ENCODE measurements around the gene IL17A.

IL17A gene

GRCh38 chr6:52207066-52207465 lies 20.9 kb downstream of the IL17A start:
- no peak for TF ChIP-seq CTCF (IDR thresholded peaks at IDR 0.05; ENCODE audit: insufficient read depth, low read length, missing control alignments)
- H3K4me3 ChIP-seq (ENCODE audit: low read depth, low read length), result no peak overlapping the region
- ChIA-PET CTCF (interaction anchor here (1.2 kb wide), 1 partner anchor 57 kb away, joined by 3 read pairs; no protein-coding TSS in a partner anchor), POLR2A (no interaction called here)
- no peak for DNase-seq (ENCODE audit: low read depth, low spot score)

GRCh38 chr6:52208612-52209011 lies 22.4 kb downstream of the IL17A start:
- no peak for TF ChIP-seq CTCF (IDR thresholded peaks at IDR 0.05; ENCODE audit: insufficient read depth, low read length, missing control alignments)
- ChIA-PET CTCF (no interaction called here), POLR2A (no interaction called here)
- no peak overlapping the region for H3K4me3 ChIP-seq (ENCODE audit: low read depth, low read length)
- DNase-seq (ENCODE audit: low read depth, low spot score), result no peak

GRCh38 chr6:52209770-52210169 lies 23.6 kb downstream of the IL17A start:
- CTCF ChIA-PET, result interaction anchor here (2.1 kb wide), 1 partner anchor 54 kb away, joined by 7 read pairs; no protein-coding TSS in a partner anchor
- POLR2A ChIA-PET, result no interaction called here
- no peak for TF ChIP-seq CTCF (IDR thresholded peaks at IDR 0.05; ENCODE audit: insufficient read depth, low read length, missing control alignments)
- no peak overlapping the region for H3K4me3 ChIP-seq (ENCODE audit: low read depth, low read length)
- DNase-seq (ENCODE audit: low read depth, low spot score), result no peak

DNA sequence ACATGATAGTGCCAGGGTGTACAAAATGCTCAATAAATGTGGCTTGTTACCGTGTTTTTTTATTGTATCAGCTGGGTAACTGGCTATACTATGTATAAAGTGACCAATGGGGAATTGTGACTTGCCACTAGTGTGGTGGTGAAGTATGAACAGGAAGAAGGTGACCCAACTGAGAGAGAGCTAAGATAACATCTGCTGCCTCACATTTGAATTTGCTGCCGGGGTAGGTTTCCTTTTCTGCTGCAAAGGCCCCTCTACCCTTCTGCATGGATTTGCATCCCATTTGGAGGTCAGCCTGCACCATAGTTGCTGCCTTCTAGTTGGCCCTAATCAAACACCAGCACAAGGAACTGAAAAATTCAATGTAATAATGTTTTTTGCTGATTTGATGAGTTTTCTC lies 24.1 kb downstream of the IL17A start:
- H3K4me3 ChIP-seq (ENCODE audit: low read depth, low read length), result no peak overlapping the region
- DNase-seq (ENCODE audit: low read depth, low spot score), result no peak
- POLR2A ChIA-PET, result no interaction called here
- CTCF ChIA-PET, result interaction anchor here (2.1 kb wide), 1 partner anchor 53 kb away, joined by 7 read pairs; no protein-coding TSS in a partner anchor
- no peak for TF ChIP-seq CTCF (IDR thresholded peaks at IDR 0.05; ENCODE audit: insufficient read depth, low read length, missing control alignments)

DNA sequence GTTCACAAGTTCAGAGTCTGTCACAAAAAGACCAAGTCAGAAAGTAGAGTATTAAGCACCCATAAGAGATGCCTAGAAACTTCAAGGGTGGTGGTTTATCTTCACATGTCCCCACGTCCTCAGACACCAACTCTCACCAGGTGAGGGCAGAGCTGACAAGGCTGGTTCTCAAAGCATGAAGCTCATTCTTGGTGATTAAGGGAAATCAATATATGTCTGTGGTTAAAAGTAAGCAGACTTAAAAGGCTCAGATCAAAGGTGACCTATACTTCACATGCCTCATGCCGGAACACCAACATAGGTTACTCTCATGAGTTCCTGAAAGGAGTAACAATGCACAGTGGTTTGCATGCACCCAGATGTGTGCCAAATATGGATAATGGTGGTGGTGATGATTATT lies 27.0 kb downstream of the IL17A start:
- no peak overlapping the region for H3K4me3 ChIP-seq (ENCODE audit: low read depth, low read length)
- POLR2A ChIA-PET, result no interaction called here
- DNase-seq (ENCODE audit: low read depth, low spot score), result no peak
- no peak for TF ChIP-seq CTCF (IDR thresholded peaks at IDR 0.05; ENCODE audit: insufficient read depth, low read length, missing control alignments)
- CTCF ChIA-PET, result interaction anchor here (1.2 kb wide), 1 partner anchor 51 kb away, joined by 3 read pairs; no protein-coding TSS in a partner anchor

- TF ChIP-seq CTCF (IDR thresholded peaks at IDR 0.05; ENCODE audit: insufficient read depth, low read length, missing control alignments), result no peak
- ChIA-PET CTCF (no interaction called here), POLR2A (no interaction called here)
Observed at GRCh38 chr6:52215787-52216186, 29.6 kb downstream of the IL17A start.

More at GRCh38 chr6:52215787-52216186, 29.6 kb downstream of the IL17A start:
- no peak for DNase-seq (ENCODE audit: low read depth, low spot score)
- no peak overlapping the region for H3K4me3 ChIP-seq (ENCODE audit: low read depth, low read length)

All from AG04449 (cell line).